ENCODE data around the gene AFDN.

DNA sequence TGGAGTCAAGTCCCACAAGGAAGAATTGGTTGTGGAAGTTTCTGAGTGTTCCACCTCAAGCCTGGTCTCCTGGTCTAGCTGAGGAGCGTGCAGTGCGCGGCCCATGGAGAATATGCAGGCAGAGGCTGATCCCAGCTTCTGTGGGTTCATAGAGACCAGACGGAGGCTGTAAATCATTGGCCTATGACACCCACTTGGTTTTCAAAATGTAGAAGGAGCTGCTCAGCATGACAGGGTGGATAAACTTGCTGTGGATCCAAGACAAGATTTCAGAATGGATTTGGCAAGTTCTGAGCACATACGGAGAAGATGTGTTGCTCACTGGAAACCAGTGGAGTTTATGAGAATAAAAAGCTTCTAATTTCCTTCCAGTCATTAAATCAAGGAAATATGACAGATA is 171.5 kb downstream of the AFDN start:
- TF ChIP-seq POLR2A (IDR thresholded peaks at IDR 0.05; ENCODE audit: control extremely low read depth in 1 of 2, low read depth in 2 of 2, low read length in 2 of 2) (no peak), SAP30 (IDR thresholded peaks at IDR 0.05; ENCODE audit: insufficient read depth, insufficient replicate concordance, low read length) (no peak), RAD21 (IDR thresholded peaks at IDR 0.05 in 1 of 2, conservative IDR thresholded peaks at IDR 0.05 in 1 of 2; ENCODE audit: low read depth in 2 of 2, low read length in 2 of 2) (no peak), EZH2 (IDR thresholded peaks at IDR 0.05; ENCODE audit: low read depth, low read length, severe bottlenecking) (no peak), CREB1 (IDR thresholded peaks at IDR 0.05) (no peak), POLR2AphosphoS5 (IDR thresholded peaks at IDR 0.05; ENCODE audit: low read depth, low read length) (no peak), SP2 (IDR thresholded peaks at IDR 0.05; ENCODE audit: low read length) (no peak), TEAD4 (IDR thresholded peaks at IDR 0.05; ENCODE audit: low read depth, low read length) (no peak)
- TF ChIP-seq, protein P1, sequence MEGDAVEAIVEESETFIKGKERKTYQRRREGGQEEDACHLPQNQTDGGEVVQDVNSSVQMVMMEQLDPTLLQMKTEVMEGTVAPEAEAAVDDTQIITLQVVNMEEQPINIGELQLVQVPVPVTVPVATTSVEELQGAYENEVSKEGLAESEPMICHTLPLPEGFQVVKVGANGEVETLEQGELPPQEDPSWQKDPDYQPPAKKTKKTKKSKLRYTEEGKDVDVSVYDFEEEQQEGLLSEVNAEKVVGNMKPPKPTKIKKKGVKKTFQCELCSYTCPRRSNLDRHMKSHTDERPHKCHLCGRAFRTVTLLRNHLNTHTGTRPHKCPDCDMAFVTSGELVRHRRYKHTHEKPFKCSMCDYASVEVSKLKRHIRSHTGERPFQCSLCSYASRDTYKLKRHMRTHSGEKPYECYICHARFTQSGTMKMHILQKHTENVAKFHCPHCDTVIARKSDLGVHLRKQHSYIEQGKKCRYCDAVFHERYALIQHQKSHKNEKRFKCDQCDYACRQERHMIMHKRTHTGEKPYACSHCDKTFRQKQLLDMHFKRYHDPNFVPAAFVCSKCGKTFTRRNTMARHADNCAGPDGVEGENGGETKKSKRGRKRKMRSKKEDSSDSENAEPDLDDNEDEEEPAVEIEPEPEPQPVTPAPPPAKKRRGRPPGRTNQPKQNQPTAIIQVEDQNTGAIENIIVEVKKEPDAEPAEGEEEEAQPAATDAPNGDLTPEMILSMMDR (IDR thresholded peaks at IDR 0.05; ENCODE audit: control extremely low read depth in 1 of 3, insufficient read depth in 1 of 3, low read depth in 1 of 3, low read length in 3 of 3), result no peak
- TF ChIP-seq, protein P2, sequence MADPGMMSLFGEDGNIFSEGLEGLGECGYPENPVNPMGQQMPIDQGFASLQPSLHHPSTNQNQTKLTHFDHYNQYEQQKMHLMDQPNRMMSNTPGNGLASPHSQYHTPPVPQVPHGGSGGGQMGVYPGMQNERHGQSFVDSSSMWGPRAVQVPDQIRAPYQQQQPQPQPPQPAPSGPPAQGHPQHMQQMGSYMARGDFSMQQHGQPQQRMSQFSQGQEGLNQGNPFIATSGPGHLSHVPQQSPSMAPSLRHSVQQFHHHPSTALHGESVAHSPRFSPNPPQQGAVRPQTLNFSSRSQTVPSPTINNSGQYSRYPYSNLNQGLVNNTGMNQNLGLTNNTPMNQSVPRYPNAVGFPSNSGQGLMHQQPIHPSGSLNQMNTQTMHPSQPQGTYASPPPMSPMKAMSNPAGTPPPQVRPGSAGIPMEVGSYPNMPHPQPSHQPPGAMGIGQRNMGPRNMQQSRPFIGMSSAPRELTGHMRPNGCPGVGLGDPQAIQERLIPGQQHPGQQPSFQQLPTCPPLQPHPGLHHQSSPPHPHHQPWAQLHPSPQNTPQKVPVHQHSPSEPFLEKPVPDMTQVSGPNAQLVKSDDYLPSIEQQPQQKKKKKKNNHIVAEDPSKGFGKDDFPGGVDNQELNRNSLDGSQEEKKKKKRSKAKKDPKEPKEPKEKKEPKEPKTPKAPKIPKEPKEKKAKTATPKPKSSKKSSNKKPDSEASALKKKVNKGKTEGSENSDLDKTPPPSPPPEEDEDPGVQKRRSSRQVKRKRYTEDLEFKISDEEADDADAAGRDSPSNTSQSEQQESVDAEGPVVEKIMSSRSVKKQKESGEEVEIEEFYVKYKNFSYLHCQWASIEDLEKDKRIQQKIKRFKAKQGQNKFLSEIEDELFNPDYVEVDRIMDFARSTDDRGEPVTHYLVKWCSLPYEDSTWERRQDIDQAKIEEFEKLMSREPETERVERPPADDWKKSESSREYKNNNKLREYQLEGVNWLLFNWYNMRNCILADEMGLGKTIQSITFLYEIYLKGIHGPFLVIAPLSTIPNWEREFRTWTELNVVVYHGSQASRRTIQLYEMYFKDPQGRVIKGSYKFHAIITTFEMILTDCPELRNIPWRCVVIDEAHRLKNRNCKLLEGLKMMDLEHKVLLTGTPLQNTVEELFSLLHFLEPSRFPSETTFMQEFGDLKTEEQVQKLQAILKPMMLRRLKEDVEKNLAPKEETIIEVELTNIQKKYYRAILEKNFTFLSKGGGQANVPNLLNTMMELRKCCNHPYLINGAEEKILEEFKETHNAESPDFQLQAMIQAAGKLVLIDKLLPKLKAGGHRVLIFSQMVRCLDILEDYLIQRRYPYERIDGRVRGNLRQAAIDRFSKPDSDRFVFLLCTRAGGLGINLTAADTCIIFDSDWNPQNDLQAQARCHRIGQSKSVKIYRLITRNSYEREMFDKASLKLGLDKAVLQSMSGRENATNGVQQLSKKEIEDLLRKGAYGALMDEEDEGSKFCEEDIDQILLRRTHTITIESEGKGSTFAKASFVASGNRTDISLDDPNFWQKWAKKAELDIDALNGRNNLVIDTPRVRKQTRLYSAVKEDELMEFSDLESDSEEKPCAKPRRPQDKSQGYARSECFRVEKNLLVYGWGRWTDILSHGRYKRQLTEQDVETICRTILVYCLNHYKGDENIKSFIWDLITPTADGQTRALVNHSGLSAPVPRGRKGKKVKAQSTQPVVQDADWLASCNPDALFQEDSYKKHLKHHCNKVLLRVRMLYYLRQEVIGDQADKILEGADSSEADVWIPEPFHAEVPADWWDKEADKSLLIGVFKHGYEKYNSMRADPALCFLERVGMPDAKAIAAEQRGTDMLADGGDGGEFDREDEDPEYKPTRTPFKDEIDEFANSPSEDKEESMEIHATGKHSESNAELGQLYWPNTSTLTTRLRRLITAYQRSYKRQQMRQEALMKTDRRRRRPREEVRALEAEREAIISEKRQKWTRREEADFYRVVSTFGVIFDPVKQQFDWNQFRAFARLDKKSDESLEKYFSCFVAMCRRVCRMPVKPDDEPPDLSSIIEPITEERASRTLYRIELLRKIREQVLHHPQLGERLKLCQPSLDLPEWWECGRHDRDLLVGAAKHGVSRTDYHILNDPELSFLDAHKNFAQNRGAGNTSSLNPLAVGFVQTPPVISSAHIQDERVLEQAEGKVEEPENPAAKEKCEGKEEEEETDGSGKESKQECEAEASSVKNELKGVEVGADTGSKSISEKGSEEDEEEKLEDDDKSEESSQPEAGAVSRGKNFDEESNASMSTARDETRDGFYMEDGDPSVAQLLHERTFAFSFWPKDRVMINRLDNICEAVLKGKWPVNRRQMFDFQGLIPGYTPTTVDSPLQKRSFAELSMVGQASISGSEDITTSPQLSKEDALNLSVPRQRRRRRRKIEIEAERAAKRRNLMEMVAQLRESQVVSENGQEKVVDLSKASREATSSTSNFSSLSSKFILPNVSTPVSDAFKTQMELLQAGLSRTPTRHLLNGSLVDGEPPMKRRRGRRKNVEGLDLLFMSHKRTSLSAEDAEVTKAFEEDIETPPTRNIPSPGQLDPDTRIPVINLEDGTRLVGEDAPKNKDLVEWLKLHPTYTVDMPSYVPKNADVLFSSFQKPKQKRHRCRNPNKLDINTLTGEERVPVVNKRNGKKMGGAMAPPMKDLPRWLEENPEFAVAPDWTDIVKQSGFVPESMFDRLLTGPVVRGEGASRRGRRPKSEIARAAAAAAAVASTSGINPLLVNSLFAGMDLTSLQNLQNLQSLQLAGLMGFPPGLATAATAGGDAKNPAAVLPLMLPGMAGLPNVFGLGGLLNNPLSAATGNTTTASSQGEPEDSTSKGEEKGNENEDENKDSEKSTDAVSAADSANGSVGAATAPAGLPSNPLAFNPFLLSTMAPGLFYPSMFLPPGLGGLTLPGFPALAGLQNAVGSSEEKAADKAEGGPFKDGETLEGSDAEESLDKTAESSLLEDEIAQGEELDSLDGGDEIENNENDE (IDR thresholded peaks at IDR 0.05; ENCODE audit: insufficient replicate concordance, low read length), result no peak

All from H1 (cell line).